Measurements from ENCODE around the gene RPGRIP1L. TPM values are rescaled to one million over a fixed set of nuclear protein-coding genes. Genes with fewer than 3 reads are reported as not detected.

Gene RPGRIP1L
- total RNA-seq, 2 donors from 2014 or later = 6.1 to 12.1 TPM

- no peaks in the 10 kb centered on the region for H3K36me3 ChIP-seq
- no peak overlapping the region for H3K4me3 ChIP-seq
- intact Hi-C loops (cut with DNase I) = no loop called here
- no peak overlapping the region for H3K27ac ChIP-seq
- DNase-seq (ENCODE audit: low spot score) = no peak
- H3K27me3 ChIP-seq (replicated peaks; ENCODE audit: insufficient read depth) = no peaks in the 10 kb centered on the region
- WGBS = 92% methylated on average over 8 of the region's 8 CpGs
- no peaks in the 10 kb centered on the region for H3K4me1 ChIP-seq (replicated peaks)
- TF ChIP-seq CTCF (IDR thresholded peaks at IDR 0.05) = no peak
- TF ChIP-seq POLR2AphosphoS5 (IDR thresholded peaks at IDR 0.05) = no peak
- no peak for TF ChIP-seq POLR2A (IDR thresholded peaks at IDR 0.05)
- no peaks in the 10 kb centered on the region for H3K9me3 ChIP-seq
Observed at GRCh38 chr16:53631236-53632025, 72.2 kb downstream of the RPGRIP1L start.

- WGBS = 57% methylated on average over 6 of the region's 6 CpGs
- H3K36me3 ChIP-seq = no peaks in the 10 kb centered on the region
- H3K27me3 ChIP-seq (replicated peaks; ENCODE audit: insufficient read depth) = no peaks in the 10 kb centered on the region
- no peaks in the 10 kb centered on the region for H3K4me1 ChIP-seq (replicated peaks)
- H3K4me3 ChIP-seq = no peak overlapping the region
- no peak for DNase-seq (ENCODE audit: low spot score)
- H3K9me3 ChIP-seq = no peaks in the 10 kb centered on the region
- H3K27ac ChIP-seq = no peak overlapping the region
- intact Hi-C loops (cut with DNase I) = no loop called here
- TF ChIP-seq POLR2AphosphoS5 (IDR thresholded peaks at IDR 0.05) (no peak), POLR2A (IDR thresholded peaks at IDR 0.05) (no peak), CTCF (IDR thresholded peaks at IDR 0.05) (no peak)
Observed at GRCh38 chr16:53629607-53630312, 73.9 kb downstream of the RPGRIP1L start.

GRCh38 chr16:53629151-53629550 lies 74.5 kb downstream of the RPGRIP1L start:
- intact Hi-C loops (cut with DNase I) = no loop called here
- no peak overlapping the region for H3K27ac ChIP-seq
- H3K4me1 ChIP-seq (replicated peaks) = no peaks in the 10 kb centered on the region
- no peaks in the 10 kb centered on the region for H3K36me3 ChIP-seq
- no peaks in the 10 kb centered on the region for H3K9me3 ChIP-seq
- whole genome bisulfite sequencing = 83% methylated on average over 2 of the region's 2 CpGs
- no peak overlapping the region for H3K4me3 ChIP-seq
- no peak for DNase-seq (ENCODE audit: low spot score)
- no peak for TF ChIP-seq CTCF (IDR thresholded peaks at IDR 0.05)
- no peak for TF ChIP-seq POLR2A (IDR thresholded peaks at IDR 0.05)
- TF ChIP-seq POLR2AphosphoS5 (IDR thresholded peaks at IDR 0.05) = no peak
- H3K27me3 ChIP-seq (replicated peaks; ENCODE audit: insufficient read depth) = no peaks in the 10 kb centered on the region

- H3K4me3 ChIP-seq = no peak overlapping the region
- H3K36me3 ChIP-seq = no peaks in the 10 kb centered on the region
- no peaks in the 10 kb centered on the region for H3K9me3 ChIP-seq
- no peaks in the 10 kb centered on the region for H3K4me1 ChIP-seq (replicated peaks)
- no peak overlapping the region for H3K27ac ChIP-seq
- DNase-seq (ENCODE audit: low spot score) = no peak
- 73% methylated on average over 2 of the region's 2 CpGs for WGBS
- H3K27me3 ChIP-seq (replicated peaks; ENCODE audit: insufficient read depth) = no peaks in the 10 kb centered on the region
- intact Hi-C loops (cut with DNase I) = no loop called here
- TF ChIP-seq POLR2A (IDR thresholded peaks at IDR 0.05) (no peak), POLR2AphosphoS5 (IDR thresholded peaks at IDR 0.05) (no peak), CTCF (IDR thresholded peaks at IDR 0.05) (no peak)
Observed at GRCh38 chr16:53626811-53627210, 76.8 kb downstream of the RPGRIP1L start.

Data from prostate gland (tissue), 2 donors.